ENCODE measurements around the gene SLC9A3.

Gene SLC9A3

DNA sequence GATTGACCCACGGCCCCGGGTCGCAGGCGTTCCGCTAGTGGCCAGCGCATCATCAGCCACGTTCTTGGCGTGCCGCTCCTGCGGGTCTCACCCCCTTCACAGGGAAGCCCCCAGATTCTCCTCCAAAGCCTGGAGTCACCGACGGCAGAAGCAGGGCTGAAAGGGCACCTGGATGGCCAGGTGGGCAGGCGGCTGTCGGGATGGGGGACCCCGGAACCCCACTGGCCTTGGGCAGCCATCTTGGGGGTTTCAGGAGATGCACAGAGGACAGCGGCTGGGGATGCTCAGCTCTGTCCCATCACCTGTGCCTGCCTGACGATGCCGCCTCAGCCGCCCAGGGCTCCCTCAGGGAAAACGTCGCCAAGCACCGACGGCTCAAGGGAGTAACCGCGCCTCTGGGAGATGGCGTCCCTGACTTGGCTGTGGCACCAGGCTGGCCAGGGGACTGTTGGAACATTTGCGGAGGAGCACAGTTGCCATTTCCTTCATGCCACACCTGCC is 14.1 kb upstream of the SLC9A3 start:
- no peak for DNase-seq

DNA sequence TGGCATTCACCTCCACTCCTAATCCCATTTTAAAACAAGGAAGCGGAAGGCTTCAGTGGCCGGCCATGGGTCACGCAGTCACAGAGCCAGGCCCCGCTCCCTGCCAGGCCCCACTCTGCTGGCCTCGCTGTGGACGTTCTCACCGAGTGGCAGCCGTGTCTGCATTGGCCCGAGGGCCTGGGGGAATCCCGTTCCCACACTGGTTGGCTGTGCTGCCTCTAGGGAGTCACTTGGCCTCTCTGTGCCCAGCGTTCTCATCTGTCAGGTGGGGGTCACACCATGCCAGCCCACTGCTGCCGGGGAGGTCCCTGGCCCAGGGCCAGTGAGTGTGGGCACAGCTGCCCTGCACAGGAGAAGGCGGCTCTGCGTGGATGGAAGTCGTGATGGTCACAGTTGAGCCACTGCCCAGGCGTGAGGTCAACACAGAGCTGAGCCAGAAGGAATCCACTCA is 13.4 kb upstream of the SLC9A3 start:
- DNase-seq = no peak

DNA sequence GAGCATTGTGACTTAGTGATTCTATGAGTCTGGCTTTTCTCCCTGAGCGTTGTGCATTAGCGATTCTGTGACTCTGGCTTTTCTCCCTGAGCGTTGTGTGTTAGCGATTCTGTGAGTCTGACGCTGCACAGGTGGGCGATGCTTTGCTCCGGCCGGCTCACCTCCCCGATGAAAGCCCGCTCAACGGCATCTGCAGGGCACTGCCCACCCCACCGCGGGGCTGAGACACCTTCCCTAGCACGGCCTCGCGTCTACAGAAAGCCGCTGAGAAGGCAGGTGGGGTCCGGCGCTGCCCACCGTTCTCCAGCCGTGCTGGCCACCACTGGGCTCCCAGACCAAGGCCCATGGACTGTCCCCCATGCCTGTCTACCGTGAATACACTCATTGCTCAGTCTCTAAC is 12.8 kb upstream of the SLC9A3 start:
- DNase-seq = no peak

- DNase-seq = no peak
Measured at GRCh38 chr5:535846-536698, 11.8 kb upstream of the SLC9A3 start.

GRCh38 chr5:534743-535671 is 10.8 kb upstream of the SLC9A3 start:
- DNase-seq = no peak

- no peak for DNase-seq
Measured at GRCh38 chr5:533955-534742, 9.9 kb upstream of the SLC9A3 start.

GRCh38 chr5:533243-533954 is 9.2 kb upstream of the SLC9A3 start:
- DNase-seq = no peak

GRCh38 chr5:532521-533242 is 8.4 kb upstream of the SLC9A3 start:
- DNase-seq = no peak

DNA sequence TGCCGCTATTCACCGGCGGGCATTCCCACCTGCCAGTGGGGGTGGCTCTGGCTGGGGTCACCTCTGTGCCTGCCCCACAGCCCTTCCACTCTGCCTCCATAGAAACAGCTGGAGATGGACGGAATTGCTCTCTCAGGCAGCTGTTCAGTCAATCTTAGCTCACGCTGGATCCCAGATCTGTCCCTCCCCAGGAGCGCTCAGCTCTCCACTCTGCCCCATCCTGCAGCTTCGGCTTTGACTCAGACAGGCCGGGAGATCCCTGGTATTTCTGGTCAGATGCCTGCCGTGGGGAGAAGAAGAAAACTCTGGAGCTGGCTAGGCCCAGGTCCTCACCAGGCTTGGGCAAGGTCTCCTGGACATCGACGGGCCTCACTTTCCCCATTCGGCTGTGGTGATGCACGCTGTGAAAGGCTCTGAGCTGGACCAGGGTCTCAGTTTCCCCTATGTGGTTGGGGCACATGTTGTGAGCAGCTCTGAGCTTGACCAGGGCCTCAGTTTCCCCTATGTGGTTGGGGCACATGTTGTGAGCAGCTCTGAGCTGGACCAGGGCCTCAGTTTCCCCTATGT is 7.6 kb upstream of the SLC9A3 start:
- DNase-seq = no peak

DNA sequence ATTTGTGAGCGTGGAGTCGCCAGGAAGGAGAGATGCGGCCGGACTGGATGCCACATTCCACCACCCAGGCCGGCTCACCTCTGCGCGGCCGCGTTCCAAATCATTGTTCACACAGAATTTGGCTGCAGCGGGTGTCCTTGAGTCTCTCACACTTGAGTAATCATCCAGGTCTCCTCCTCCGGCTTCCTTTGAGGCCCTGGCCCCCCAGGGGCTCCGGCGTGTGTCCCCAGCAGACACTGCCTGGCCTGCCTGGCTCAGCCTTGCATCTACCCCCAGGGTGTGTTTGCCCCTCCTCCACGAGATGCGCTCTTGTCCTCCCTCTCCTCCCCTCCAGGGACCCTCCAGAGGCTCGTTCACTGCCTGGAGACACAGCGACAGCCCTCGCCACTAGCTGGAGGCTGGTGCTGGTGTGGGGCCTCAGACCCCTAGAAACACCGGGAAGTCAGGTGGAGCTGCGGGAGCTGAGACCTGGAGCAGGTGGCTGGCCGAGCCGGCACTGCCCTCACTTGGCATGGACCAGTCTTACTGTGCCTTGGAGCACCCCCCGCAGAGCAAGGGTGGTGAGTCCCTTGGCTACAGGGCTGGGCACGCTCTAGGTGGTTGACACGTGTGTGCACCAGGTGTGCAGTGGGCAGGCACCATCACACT is 7.0 kb upstream of the SLC9A3 start:
- DNase-seq = no peak

- no peak for DNase-seq
Measured at GRCh38 chr5:530001-530955, 6.0 kb upstream of the SLC9A3 start.

DNA sequence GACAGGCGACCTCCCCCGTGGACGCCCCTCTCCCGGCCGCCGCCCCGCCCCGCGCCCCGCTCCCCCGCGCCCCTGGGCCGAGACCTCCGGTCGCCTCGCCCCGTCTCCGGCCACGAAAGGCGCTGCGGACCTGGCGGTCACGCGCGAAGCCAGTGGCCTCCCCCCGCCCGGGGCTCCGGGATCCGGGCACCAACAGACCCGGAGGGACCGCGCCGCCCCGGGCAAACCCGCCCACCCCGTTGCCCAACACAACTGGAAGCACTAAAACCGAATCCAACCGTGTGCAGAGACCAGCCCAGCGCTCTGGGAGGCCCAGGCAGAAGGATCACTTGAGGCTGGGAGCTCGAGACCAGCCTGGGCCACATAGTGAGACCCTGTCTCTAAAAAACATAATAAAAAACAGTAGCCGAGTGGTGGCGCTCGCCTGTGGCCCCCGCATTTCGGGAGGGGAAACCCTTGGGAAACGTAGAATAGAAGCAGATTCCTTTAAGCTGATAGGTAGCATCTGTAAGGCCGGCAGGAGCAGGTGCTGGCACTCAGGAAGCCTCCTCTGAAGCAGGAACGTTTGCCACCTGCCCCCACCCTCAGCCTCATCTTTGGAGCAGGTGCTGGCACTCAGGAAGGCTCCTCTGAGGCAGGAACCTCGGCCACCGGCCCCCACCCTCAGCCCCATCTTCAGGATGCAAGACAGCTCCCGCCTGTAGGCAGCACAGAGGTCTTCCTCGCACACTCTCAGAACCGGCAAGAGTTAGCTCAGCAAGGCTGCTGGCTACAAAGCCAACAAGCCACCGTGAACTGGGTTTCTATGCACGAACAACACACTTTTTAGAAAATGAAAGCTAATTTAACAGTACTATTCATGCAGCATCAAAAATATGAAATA is 4.6 kb upstream of the SLC9A3 start:
- DNase-seq = no peak

- no peak for DNase-seq
Measured at GRCh38 chr5:527646-528628, 3.7 kb upstream of the SLC9A3 start.

GRCh38 chr5:526456-527088 is 2.3 kb upstream of the SLC9A3 start:
- DNase-seq = no peak

DNA sequence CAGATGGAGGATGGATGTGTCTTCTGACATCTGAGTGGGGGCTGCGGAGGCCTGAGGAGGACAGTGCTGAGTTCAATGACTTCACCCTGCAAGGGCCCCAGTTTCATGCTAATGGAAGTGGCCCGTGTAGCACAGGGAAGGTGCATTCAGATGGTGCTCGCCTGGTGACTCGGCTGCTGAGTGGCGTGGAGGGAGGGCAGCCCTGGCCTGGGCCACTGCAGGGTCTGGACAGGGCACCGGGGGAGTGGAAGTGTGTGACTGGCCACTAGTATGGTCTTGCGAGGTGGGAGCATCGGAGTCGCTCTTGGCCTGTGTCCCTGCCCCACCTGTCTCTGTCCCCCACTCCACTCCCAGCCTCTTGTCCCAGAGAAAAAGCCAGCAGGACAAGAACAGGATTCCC is 1.7 kb upstream of the SLC9A3 start:
- DNase-seq = no peak

- DNase-seq = no peak
Measured at GRCh38 chr5:524973-525761, 918 bp upstream of the SLC9A3 start.

All from activated CD4-positive, alpha-beta T cell treated with anti-CD3 and anti-CD28 coated beads for 4 hours (primary cell).